ENCODE measurements around the gene CPS1.

Gene CPS1

GRCh38 chr2:210713122-210713521, 156.7 kb downstream of the CPS1 start:
- no peak for DNase-seq

- no peak for DNase-seq
Observed at GRCh38 chr2:210715560-210716082, 159.2 kb downstream of the CPS1 start.

GRCh38 chr2:210718503-210718902, 162.1 kb downstream of the CPS1 start:
- DNase-seq: no peak

GRCh38 chr2:210722092-210722491, 165.7 kb downstream of the CPS1 start:
- DNase-seq: no peak

- no peak for DNase-seq
Observed at GRCh38 chr2:210727549-210727948, 171.2 kb downstream of the CPS1 start.
